ENCODE measurements around the gene TNIP2. TPM values are rescaled to one million over a fixed set of nuclear protein-coding genes. Genes with fewer than 3 reads are reported as not detected.

Gene TNIP2
- total and polyA plus RNA-seq, 9 donors = 6.4 to 43.2 (median 30.5) TPM

DNA sequence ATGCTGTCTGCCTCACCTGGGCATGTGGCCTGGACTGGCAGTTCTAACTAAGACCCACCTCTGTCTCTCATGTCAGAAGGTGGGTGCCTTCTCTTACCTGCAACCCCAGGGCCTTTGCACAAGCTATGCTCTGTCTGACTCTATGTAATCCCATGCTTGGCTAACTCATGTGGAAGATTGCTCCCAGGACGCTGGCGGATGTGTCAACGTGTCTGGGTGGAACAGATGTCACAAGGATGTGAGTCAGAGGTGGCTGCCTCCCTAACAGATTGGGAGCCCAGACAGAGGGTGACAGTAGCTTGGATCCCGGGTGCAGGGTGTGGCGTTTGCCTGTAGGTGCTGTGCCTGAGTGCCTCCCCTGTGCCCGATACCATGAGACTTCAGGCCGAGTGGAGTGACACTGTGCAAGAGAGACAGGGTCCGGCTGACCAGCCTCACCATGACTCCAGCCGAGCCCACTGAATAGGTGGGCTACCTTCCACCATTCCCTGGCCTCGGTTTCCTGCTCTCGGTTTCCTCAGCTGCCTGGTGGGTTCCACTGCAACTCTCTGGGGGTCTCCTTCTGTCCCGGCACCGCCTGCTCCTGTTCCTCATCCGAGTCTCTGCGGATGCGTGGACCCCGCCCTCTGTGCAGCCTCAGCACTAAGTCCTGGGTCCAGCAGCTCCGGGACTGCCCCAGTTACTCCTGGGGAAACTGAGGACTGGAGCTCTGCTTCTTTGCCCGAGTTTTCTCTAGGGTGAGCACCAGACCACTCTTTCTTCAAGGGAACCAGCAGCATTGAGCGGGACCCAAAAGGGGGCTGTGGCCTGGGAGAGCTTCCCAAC lies 47.7 kb upstream of the TNIP2 start:
- H3K4me1 ChIP-seq (ENCODE audit: insufficient read depth) = peaks cover 28% of the 10 kb centered on the region
- 92 to 95% (median 93%) methylated on average over 20 of the region's 20 CpGs for WGBS, 3 donors
- H3K9me3 ChIP-seq = no peaks in the 10 kb centered on the region
- peak in 2 of 5 donors; percentile 24 to 34 for DNase-seq
- intact Hi-C loops (cut with DNase I) = no loop called here
- no peaks in the 10 kb centered on the region for H3K27me3 ChIP-seq
- H3K27ac ChIP-seq = no peak overlapping the region
- H3K36me3 ChIP-seq = no peaks in the 10 kb centered on the region
- TF ChIP-seq POLR2A (IDR thresholded peaks at IDR 0.05) = no peak
- no peak for TF ChIP-seq EP300 (IDR thresholded peaks at IDR 0.05)
- TF ChIP-seq, protein P1, sequence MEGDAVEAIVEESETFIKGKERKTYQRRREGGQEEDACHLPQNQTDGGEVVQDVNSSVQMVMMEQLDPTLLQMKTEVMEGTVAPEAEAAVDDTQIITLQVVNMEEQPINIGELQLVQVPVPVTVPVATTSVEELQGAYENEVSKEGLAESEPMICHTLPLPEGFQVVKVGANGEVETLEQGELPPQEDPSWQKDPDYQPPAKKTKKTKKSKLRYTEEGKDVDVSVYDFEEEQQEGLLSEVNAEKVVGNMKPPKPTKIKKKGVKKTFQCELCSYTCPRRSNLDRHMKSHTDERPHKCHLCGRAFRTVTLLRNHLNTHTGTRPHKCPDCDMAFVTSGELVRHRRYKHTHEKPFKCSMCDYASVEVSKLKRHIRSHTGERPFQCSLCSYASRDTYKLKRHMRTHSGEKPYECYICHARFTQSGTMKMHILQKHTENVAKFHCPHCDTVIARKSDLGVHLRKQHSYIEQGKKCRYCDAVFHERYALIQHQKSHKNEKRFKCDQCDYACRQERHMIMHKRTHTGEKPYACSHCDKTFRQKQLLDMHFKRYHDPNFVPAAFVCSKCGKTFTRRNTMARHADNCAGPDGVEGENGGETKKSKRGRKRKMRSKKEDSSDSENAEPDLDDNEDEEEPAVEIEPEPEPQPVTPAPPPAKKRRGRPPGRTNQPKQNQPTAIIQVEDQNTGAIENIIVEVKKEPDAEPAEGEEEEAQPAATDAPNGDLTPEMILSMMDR (IDR thresholded peaks at IDR 0.05) = no peak
- H3K4me3 ChIP-seq = no peak overlapping the region

DNA sequence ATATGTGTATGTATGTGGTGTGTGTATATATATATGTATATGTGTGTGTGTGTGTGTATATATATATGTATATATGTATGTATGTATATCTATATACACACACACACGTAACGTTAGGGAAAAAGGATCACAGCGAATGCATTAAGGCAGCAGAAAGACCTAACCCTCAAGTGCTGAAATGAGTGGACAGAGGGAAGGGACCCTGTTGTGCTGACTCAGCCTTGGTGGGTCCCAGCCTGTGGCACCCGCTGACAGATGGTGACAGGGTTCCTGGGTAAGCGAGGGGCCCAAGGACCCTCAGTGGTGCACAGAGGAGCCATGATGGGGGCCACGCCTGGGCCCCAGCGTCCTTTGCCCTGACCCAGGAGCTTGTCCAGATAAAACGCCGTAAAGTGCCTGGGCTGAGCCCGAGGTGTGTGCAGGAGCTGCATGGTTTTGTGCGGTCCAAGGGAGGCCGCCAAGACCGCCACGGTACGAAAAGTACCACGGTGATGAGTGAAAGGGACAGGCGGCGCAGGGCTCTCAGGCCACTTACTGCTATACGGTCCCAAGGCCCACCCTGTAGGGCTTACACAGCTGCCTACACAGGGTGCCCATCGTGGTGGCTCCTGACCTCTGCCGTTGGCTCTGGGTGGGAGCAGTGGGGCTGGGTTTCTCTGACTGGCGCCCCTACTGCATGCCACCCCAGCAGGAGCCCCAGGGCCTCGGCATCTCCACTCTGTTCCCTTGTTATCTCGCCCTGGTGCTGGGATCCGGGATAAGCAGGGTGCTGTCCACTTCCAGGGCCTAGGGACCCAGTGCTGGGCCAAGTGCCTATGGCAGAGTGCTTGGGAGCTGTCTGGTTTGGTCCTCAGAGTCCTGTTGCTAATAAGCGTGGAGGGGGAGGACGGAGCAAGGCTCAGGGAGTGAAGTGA lies 46.7 kb upstream of the TNIP2 start:
- 90 to 94% (median 92%) methylated on average over 27 of the region's 27 CpGs for WGBS, 3 donors
- H3K4me1 ChIP-seq (ENCODE audit: insufficient read depth) = peaks cover 30% of the 10 kb centered on the region

DNA sequence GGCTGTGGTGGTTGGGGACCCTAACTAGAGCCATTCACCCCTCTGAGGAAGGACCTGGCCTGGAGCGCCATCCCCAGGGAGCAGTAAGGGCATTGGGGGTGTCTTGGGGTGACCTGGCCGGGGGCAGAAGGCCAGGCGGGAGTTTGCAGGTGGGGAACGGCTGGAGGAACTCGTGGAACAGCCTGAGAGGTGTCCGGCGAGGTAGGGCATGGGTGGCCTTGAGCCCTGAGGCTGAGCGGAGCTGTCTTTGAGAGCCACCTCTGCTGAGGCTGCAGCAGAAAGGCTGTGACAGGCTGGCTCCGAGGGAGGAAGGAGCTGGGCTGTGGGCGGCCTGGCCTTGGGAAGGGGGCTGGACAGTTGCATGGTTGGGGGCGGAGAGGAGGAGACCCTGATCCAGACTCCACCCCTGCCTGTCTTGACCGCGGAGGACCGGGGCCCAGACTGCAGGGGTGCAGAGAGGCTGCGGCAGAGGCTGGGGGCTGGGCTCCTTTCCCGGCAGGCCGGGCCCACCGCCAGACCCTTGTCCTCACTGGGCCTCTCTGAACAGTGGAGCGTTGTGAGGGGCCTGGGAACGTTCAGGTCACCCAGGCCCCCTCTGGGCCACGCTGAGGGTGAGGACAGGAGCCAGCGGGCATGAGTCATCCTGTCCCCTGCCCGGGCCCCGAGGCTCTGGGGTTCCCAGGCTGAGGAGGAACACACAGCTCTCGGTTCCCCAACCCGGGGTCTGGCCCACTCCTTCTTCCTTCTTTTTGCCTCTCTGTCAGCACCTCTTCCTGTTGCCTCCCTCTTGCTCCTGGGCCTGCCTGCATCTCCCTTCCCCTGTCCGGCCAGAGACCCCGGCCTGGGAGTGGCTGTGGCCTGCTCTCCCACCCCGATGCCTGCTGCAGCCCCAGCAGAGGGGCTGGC lies 44.8 kb upstream of the TNIP2 start:
- intact Hi-C loops (cut with DNase I) = no loop called here
- WGBS, 3 donors = 10 to 19% (median 17%) methylated on average over 28 to 29 of the region's 29 CpGs

More for the DNA sequence above, 46.7 kb upstream of the TNIP2 start:
- H3K9me3 ChIP-seq = no peaks in the 10 kb centered on the region
- no peaks in the 10 kb centered on the region for H3K36me3 ChIP-seq
- peak in 1 of 5 donors; percentile 17 for DNase-seq
- no peak overlapping the region for H3K27ac ChIP-seq
- H3K4me3 ChIP-seq = no peak overlapping the region
- no peaks in the 10 kb centered on the region for H3K27me3 ChIP-seq
- TF ChIP-seq, protein P1 (IDR thresholded peaks at IDR 0.05) = no peak
- no peak for TF ChIP-seq EP300 (IDR thresholded peaks at IDR 0.05)
- intact Hi-C loops (cut with DNase I) = no loop called here

More for the DNA sequence above, 44.8 kb upstream of the TNIP2 start:
- TF ChIP-seq, protein P1 (IDR thresholded peaks at IDR 0.05) = no peak
- TF ChIP-seq POLR2A (IDR thresholded peaks at IDR 0.05) (no peak), EP300 (IDR thresholded peaks at IDR 0.05) (no peak)
- Histone ChIP-seq H3K4me1 (ENCODE audit: insufficient read depth) (peaks cover 18% of the 10 kb centered on the region), H3K36me3 (no peaks in the 10 kb centered on the region), H3K27ac (peak overlapping the region; percentile 63 to 76), H3K4me3 (no peak overlapping the region), H3K27me3 (no peaks in the 10 kb centered on the region), H3K9me3 (no peaks in the 10 kb centered on the region)
- DNase-seq = peak; percentile 78 to 89 (median 86)

All from ovary (tissue), 9 donors.